CD4-positive, alpha-beta T cell (primary cell): ENCODE results near the gene TGFBR2. TPM values are rescaled to one million over a fixed set of nuclear protein-coding genes. Genes with fewer than 3 reads are reported as not detected.

Experiments used
- ATAC-seq: fragments of 200-7000 bp; cut with Tn5 transposase; one replicate; pipeline ENCODE4 v1.10.0; 2022; ENCODE audit warnings: mild to moderate bottlenecking; ENCODE audit not compliant: poor library complexity
- CTCF ChIA-PET: fragments of 350-600 bp; sonication (Branson Sonifier 250); formaldehyde crosslinking; loops from one replicate; lab custom pipeline; 2021; ENCODE audit warnings: antibody characterized with exemption, inconsistent platforms; lab: Charles Lee
- POLR2A ChIA-PET: fragments of 350-600 bp; sonication (Branson Sonifier 250); formaldehyde crosslinking; loops from one replicate; lab custom pipeline; 2021; ENCODE audit warnings: antibody characterized with exemption, inconsistent platforms; lab: Charles Lee
- DNase-seq, 14 experiments: peaks; one replicate each; pipeline ENCODE4 v3.0.0-alpha.2; 2013 to 2020; ENCODE audit warnings: mixed read lengths in 2 of 14
- H3K27ac ChIP-seq, 2 donors: one replicate each; pipeline versions ENCODE4 v1.5.1 to v1.7.0; 2013; ENCODE audit warnings: low read length in 2 of 2, low read depth in 1 of 2, mild to moderate bottlenecking in 1 of 2
- H3K27me3 ChIP-seq, 2 experiments: 1 replicate in 1 of 2; 2 replicates in 1 of 2; pipeline versions ENCODE4 v1.6.1 to v1.7.0; 2013; ENCODE audit warnings: low read length in 2 of 2, control low read depth in 1 of 2, mild to moderate bottlenecking in 1 of 2, moderate library complexity in 1 of 2; ENCODE audit not compliant: insufficient read depth in 2 of 2, control insufficient read depth in 1 of 2
- H3K36me3 ChIP-seq: one replicate; pipeline ENCODE4 v1.6.1; 2013; ENCODE audit warnings: low read length, control low read depth; ENCODE audit not compliant: insufficient read depth
- H3K4me1 ChIP-seq: one replicate; pipeline ENCODE4 v1.6.1; 2013; ENCODE audit warnings: low read length, control low read depth; ENCODE audit not compliant: insufficient read depth
- H3K4me3 ChIP-seq: one replicate; pipeline ENCODE4 v1.5.1; 2013; ENCODE audit warnings: mild to moderate bottlenecking, low read length, moderate library complexity
- H3K9me3 ChIP-seq, 2 experiments: 1 replicate in 1 of 2; 2 replicates in 1 of 2; pipeline versions ENCODE4 v1.6.1 to v1.7.0; 2013; ENCODE audit warnings: low read length in 2 of 2, mild to moderate bottlenecking in 2 of 2, control low read depth in 1 of 2, moderate library complexity in 1 of 2; ENCODE audit not compliant: control insufficient read depth in 1 of 2, insufficient read depth in 1 of 2
- H3K27ac Mint-ChIP-seq: one replicate; pipeline ENCODE4 v1.8.0; 2020; ENCODE audit warnings: mixed read lengths
- H3K27me3 Mint-ChIP-seq: one replicate; pipeline ENCODE4 v1.8.0; 2021; ENCODE audit warnings: mixed read lengths
- H3K36me3 Mint-ChIP-seq: one replicate; pipeline ENCODE4 v1.8.0; 2021; ENCODE audit warnings: low read depth, mixed read lengths
- H3K4me1 Mint-ChIP-seq: one replicate; pipeline ENCODE4 v1.8.0; 2021; ENCODE audit warnings: low read depth, mixed read lengths
- H3K4me3 Mint-ChIP-seq: one replicate; pipeline ENCODE4 v1.8.0; 2020; ENCODE audit warnings: mild to moderate bottlenecking, mixed read lengths
- H3K9me3 Mint-ChIP-seq: one replicate; pipeline ENCODE4 v1.8.0; 2020; ENCODE audit warnings: mixed read lengths
- intact Hi-C, 2 experiments: fragments of 100-400 bp; cut with DNase I in 1 of 2; cut with micrococcal nuclease in 1 of 2; formaldehyde crosslinking; loops; one replicate each; pipeline versions ENCODE4 v1.15.1 to v1.9.0; 2023 to 2025; cut with DNase I, micrococcal nuclease
- total RNA-seq, 174 experiments: library from RNA in 2 of 174; stranded (reverse) in 2 of 174; gene quantifications; one replicate each; pipeline ENCODE4 v1.2.3 and lab custom pipeline; 2021 to 2026
- TF ChIP-seq, protein P1 (sequence below): fragments of 200-600 bp; IDR thresholded peaks from one replicate; pipeline ENCODE4 v1.8.0; 2022; ENCODE audit warnings: antibody characterized with exemption, mild to moderate bottlenecking

Gene TGFBR2
- total RNA-seq, 2 experiments from 2014 or later: 203 to 205 TPM

GRCh38 chr3:30679045-30679444 lies 72.6 kb downstream of the TGFBR2 start:
- ATAC-seq: no peak
- Mint-ChIP-seq H3K27ac (peak overlapping the region; percentile 86), H3K9me3 (no peaks in the 10 kb centered on the region), H3K4me3 (peak overlapping the region; percentile 32), H3K4me1 (peaks cover 96% of the 10 kb centered on the region), H3K27me3 (no peaks in the 10 kb centered on the region), H3K36me3 (peaks cover 97% of the 10 kb centered on the region)
- TF ChIP-seq, protein P1, sequence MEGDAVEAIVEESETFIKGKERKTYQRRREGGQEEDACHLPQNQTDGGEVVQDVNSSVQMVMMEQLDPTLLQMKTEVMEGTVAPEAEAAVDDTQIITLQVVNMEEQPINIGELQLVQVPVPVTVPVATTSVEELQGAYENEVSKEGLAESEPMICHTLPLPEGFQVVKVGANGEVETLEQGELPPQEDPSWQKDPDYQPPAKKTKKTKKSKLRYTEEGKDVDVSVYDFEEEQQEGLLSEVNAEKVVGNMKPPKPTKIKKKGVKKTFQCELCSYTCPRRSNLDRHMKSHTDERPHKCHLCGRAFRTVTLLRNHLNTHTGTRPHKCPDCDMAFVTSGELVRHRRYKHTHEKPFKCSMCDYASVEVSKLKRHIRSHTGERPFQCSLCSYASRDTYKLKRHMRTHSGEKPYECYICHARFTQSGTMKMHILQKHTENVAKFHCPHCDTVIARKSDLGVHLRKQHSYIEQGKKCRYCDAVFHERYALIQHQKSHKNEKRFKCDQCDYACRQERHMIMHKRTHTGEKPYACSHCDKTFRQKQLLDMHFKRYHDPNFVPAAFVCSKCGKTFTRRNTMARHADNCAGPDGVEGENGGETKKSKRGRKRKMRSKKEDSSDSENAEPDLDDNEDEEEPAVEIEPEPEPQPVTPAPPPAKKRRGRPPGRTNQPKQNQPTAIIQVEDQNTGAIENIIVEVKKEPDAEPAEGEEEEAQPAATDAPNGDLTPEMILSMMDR: no peak
- H3K27me3 ChIP-seq: no peaks in the 10 kb centered on the region
- POLR2A ChIA-PET: interaction anchor here (1.0 to 4.5 kb wide), 7 partner anchors 13 to 72 kb away, joined by 4 to 33 read pairs (median 5); partner anchors contain the start of gene TGFBR2
- DNase-seq: no peak
- intact Hi-C loops: no loop called here
- CTCF ChIA-PET: interaction anchor here (1.0 to 1.8 kb wide), 2 partner anchors 25 to 304 kb away, joined by 3 to 5 read pairs; no protein-coding TSS in a partner anchor
- H3K27ac ChIP-seq: no peak overlapping the region
- peaks cover 59% of the 10 kb centered on the region for H3K4me1 ChIP-seq
- H3K9me3 ChIP-seq: no peaks in the 10 kb centered on the region
- H3K4me3 ChIP-seq: no peak overlapping the region
- peaks cover 78% of the 10 kb centered on the region for H3K36me3 ChIP-seq

DNA sequence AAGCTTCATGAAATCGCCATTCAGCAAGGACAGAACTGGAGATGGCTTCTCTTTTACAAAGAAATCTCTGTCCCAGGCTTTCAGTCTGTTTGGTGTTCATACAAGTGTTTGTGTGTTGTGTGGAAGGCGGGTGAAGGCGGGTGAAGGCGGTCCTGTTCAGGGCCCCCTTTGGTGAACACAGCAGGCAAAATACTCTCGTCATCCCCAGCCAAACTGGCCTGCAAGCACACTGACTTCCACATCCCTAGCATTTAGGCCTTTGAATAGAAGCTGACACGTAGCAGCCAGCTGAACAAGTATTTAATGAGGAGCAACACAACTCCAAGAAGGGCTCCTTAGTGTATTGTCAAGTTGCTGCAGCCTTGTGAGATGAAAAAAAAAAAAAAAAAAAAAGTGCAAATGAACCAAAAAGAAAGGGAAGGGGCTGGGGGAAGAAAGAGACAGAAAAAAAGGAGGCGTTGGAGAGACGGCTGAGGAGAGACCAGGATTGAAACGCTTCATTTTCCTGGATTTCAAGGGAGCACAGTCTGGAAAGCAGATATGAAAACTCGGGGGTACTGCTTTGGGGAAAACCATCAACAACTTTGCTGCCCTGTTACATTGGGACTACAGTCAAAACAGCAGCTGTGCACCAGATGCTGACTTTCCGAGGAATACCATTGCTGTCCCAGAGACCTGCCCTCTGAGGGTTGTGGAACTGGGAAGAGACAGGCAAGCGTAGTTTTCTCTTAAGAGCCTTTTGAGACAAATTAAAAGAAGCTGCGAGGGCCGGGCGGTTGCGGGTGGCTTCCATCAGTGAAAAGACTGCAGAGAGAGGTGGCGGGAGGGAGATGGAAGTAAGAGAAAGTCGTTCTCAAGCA lies 74.6 kb downstream of the TGFBR2 start:
- Mint-ChIP-seq H3K36me3 (peaks cover 97% of the 10 kb centered on the region), H3K27ac (peak overlapping the region; percentile 86), H3K9me3 (no peaks in the 10 kb centered on the region), H3K4me3 (peak overlapping the region; percentile 68), H3K27me3 (no peaks in the 10 kb centered on the region), H3K4me1 (peaks cover 96% of the 10 kb centered on the region)
- POLR2A ChIA-PET: interaction anchor here (0.6 to 4.5 kb wide), 10 partner anchors 7 to 74 kb away, joined by 3 to 33 read pairs (median 4); partner anchors contain the start of gene TGFBR2
- CTCF ChIA-PET: interaction anchor here (0.6 kb wide), 1 partner anchor 1846 kb away, joined by 3 read pairs; no protein-coding TSS in a partner anchor
- TF ChIP-seq, protein P1: no peak
- Histone ChIP-seq H3K4me3 (no peak overlapping the region), H3K36me3 (peaks cover 72% of the 10 kb centered on the region), H3K9me3 (no peaks in the 10 kb centered on the region), H3K27ac (peak overlapping the region in 1 of 2 donors; percentile 19), H3K27me3 (no peaks in the 10 kb centered on the region), H3K4me1 (peaks cover 56% of the 10 kb centered on the region)
- intact Hi-C loops: loop anchor here (2.0 to 10.0 kb wide), 3 partner anchors 22 to 46 kb away; no protein-coding TSS in a partner anchor
- no peak for DNase-seq
- peak; percentile 9 for ATAC-seq

DNA sequence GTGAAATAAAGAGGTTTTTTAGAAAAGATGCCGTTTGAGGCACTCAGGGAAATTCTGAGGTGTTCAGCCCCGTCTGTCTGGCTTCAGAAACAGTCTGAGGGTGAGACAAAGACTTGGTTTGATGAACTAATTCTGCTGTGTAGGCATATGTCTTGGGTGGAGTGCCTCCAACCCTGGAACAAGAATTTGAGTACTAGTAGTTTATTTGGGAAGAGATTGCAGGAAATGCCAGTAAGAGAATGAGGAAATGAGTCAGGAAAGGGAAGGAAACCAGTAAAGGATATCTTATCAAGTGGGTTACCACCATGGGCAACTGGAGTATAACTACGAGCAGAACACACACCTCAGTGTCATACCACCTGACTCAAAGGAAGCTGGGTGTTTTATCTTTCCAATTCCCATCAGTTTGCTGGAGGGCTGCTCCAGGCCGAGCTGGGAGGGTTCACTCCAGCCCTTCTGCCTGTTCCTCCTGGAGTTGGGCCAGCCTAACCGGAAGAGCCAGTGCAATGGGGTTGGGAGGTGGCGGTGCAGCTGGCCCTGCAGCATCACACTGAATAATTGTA lies 75.3 kb downstream of the TGFBR2 start:
- Histone ChIP-seq H3K27me3 (no peaks in the 10 kb centered on the region), H3K4me3 (no peak overlapping the region), H3K27ac (peak overlapping the region; percentile 13 to 19), H3K36me3 (peaks cover 68% of the 10 kb centered on the region), H3K9me3 (no peaks in the 10 kb centered on the region), H3K4me1 (peaks cover 52% of the 10 kb centered on the region)
- CTCF ChIA-PET: interaction anchor here (1.1 kb wide), 1 partner anchor 11 kb away, joined by 4 read pairs; no protein-coding TSS in a partner anchor
- Mint-ChIP-seq H3K27ac (peak overlapping the region; percentile 86), H3K4me1 (peaks cover 95% of the 10 kb centered on the region), H3K36me3 (peaks cover 97% of the 10 kb centered on the region), H3K4me3 (peak overlapping the region; percentile 57), H3K9me3 (no peaks in the 10 kb centered on the region), H3K27me3 (no peaks in the 10 kb centered on the region)
- TF ChIP-seq, protein P1: no peak
- intact Hi-C loops: loop anchor here (2.0 to 10.0 kb wide), 3 partner anchors 23 to 47 kb away; no protein-coding TSS in a partner anchor
- ATAC-seq (peak; percentile 53), DNase-seq (no peak)
- POLR2A ChIA-PET: interaction anchor here (1.1 to 2.5 kb wide), 10 partner anchors 8 to 75 kb away, joined by 3 to 9 read pairs (median 4); partner anchors contain the start of gene TGFBR2
